A673 (cell line): ENCODE data around the gene HNRNPC. TPM values are rescaled to one million over a fixed set of nuclear protein-coding genes. Genes with fewer than 3 reads are reported as not detected.

Experiments used
- BruUV-seq: library from RNA; stranded (reverse); fragments of 400-500 nt; replicated peaks from 2 replicates; lab custom pipeline; 2021; lab: Mats Ljungman, UMichigan
- CTCF ChIA-PET: fragments of 300-600 bp; sonication (Branson Sonifier 250); formaldehyde crosslinking; loops from one replicate; lab custom pipeline; 2022; ENCODE audit warnings: antibody characterized with exemption; lab: Charles Lee
- POLR2A ChIA-PET: fragments of 300-600 bp; sonication (Branson Sonifier 250); formaldehyde crosslinking; loops from one replicate; lab custom pipeline; 2022; ENCODE audit warnings: antibody characterized with exemption; ENCODE audit not compliant: low non-redundant PET; lab: Charles Lee
- DNase-seq: peaks from one replicate; pipeline ENCODE4 v3.0.0-alpha.2; 2015; ENCODE audit warnings: low spot score
- H3K27ac ChIP-seq: fragments of 200-600 bp; sonication (generic); 2 replicates; pipeline ENCODE4 v1.5.1; 2016; ENCODE audit warnings: mixed run types, low read depth, mild to moderate bottlenecking, mixed read lengths, antibody characterized with exemption, low read length; ENCODE audit not compliant: poor library complexity, severe bottlenecking
- H3K27me3 ChIP-seq: fragments of 200-600 bp; sonication (generic); replicated peaks from 2 replicates; pipeline ENCODE4 v1.6.1; 2017; ENCODE audit warnings: mixed run types, low read depth, mild to moderate bottlenecking, mixed read lengths, antibody characterized with exemption, low read length; ENCODE audit not compliant: insufficient read depth, poor library complexity
- H3K36me3 ChIP-seq: fragments of 200-600 bp; sonication (generic); 2 replicates; pipeline ENCODE4 v1.6.1; 2016; ENCODE audit warnings: mixed run types, mild to moderate bottlenecking, mixed read lengths, antibody characterized with exemption, low read length; ENCODE audit not compliant: insufficient read depth, poor library complexity, severe bottlenecking
- H3K4me1 ChIP-seq: fragments of 200-600 bp; sonication (generic); 2 replicates; pipeline ENCODE4 v1.6.1; 2017; ENCODE audit warnings: mixed run types, mild to moderate bottlenecking, mixed read lengths, antibody characterized with exemption, low read length; ENCODE audit not compliant: insufficient read depth, poor library complexity, severe bottlenecking
- H3K4me3 ChIP-seq: fragments of 200-600 bp; sonication (generic); 2 replicates; pipeline ENCODE4 v1.5.1; 2016; ENCODE audit warnings: low read depth, mixed run types, mild to moderate bottlenecking, mixed read lengths, low read length; ENCODE audit not compliant: poor library complexity, severe bottlenecking
- H3K9me3 ChIP-seq: fragments of 200-600 bp; sonication (generic); 2 replicates; pipeline ENCODE4 v1.6.1; 2016; ENCODE audit warnings: mixed run types, low read depth, mild to moderate bottlenecking, mixed read lengths, antibody characterized with exemption, low read length; ENCODE audit not compliant: poor library complexity, severe bottlenecking
- EZH2 ChIP-seq: fragments of 200-600 bp; sonication (generic); IDR thresholded peaks from 2 replicates; pipeline ENCODE4 v1.6.1; 2017; ENCODE audit warnings: borderline replicate concordance, low read depth, mild to moderate bottlenecking, mixed read lengths, antibody characterized with exemption, low read length; ENCODE audit not compliant: poor library complexity, severe bottlenecking
- intact Hi-C: fragments of 100-400 bp; cut with micrococcal nuclease; formaldehyde crosslinking; loops from one replicate; pipeline ENCODE4 v1.10.0; 2022; ENCODE audit not compliant: unreplicated experiment
- total RNA-seq: library from RNA; stranded (reverse); gene quantifications from 2 replicates; pipeline ENCODE4 v1.2.3, GENCODE V29; 2021
- TF ChIP-seq, protein P1 (sequence below): fragments of 300-800, 200-600 bp; sonication (generic); conservative IDR thresholded peaks from 2 replicates; pipeline ENCODE4 v1.5.1; 2017; ENCODE audit warnings: low read depth, mild to moderate bottlenecking, antibody characterized with exemption, low read length, moderate library complexity, mixed read lengths

HNRNPC gene
- total RNA-seq, 1 experiment from 2014 or later: 949 TPM

DNA sequence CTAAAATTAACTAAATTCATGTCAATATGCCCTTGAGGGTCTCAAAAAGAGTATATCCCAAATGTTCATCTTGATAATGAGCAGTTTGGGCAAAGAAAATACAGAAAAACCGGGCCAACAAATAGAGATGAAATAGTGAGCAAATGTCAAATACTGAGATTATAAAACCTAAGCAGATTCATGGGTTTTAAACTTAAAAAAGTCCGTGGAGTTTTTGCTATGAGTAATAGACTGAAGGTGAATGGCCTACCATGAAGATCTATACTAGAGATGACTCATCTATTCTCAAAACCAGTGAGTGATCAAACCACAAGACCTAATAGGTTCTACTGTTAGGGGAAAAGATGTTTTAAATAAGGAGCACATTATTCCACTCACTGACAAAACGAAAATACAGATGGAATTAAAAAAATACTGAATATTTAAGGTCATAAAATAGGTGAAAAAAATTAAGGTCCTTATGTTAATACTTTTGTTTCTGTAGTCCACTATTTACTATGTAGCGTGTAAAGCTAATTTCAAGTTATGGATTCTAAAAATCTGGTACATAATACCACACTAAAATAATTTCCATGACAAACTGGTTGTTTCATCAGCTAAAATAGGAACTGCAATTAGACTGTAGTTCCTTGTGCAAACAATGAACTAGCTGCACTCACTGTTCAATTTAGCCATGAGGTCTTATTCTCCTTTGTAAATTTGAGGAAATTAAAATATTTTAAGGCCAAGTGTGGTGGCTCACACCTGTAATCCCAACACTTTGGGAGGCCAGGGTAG lies 5.0 kb downstream of the HNRNPC start:
- ChIA-PET POLR2A (interaction anchor here (0.7 to 0.8 kb wide), 2 partner anchors 14 to 378 kb away, joined by 3 read pairs; no protein-coding TSS in a partner anchor), CTCF (no interaction called here)
- peak; percentile 45 for DNase-seq
- no peaks in the 10 kb centered on the region for H3K27me3 ChIP-seq
- peak overlapping the region; percentile 3 for H3K4me3 ChIP-seq
- H3K9me3 ChIP-seq: no peaks in the 10 kb centered on the region
- TF ChIP-seq, protein P1, sequence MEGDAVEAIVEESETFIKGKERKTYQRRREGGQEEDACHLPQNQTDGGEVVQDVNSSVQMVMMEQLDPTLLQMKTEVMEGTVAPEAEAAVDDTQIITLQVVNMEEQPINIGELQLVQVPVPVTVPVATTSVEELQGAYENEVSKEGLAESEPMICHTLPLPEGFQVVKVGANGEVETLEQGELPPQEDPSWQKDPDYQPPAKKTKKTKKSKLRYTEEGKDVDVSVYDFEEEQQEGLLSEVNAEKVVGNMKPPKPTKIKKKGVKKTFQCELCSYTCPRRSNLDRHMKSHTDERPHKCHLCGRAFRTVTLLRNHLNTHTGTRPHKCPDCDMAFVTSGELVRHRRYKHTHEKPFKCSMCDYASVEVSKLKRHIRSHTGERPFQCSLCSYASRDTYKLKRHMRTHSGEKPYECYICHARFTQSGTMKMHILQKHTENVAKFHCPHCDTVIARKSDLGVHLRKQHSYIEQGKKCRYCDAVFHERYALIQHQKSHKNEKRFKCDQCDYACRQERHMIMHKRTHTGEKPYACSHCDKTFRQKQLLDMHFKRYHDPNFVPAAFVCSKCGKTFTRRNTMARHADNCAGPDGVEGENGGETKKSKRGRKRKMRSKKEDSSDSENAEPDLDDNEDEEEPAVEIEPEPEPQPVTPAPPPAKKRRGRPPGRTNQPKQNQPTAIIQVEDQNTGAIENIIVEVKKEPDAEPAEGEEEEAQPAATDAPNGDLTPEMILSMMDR: no peak
- no peak for TF ChIP-seq EZH2
- peaks cover 48% of the 10 kb centered on the region for H3K4me1 ChIP-seq
- peak overlapping the region; percentile 39 for H3K27ac ChIP-seq
- no TSS peak for BruUV-seq
- peaks cover 94% of the 10 kb centered on the region for H3K36me3 ChIP-seq
- intact Hi-C loops: loop anchor here (10.0 kb wide), 1 partner anchor 271 kb away; no protein-coding TSS in a partner anchor

DNA sequence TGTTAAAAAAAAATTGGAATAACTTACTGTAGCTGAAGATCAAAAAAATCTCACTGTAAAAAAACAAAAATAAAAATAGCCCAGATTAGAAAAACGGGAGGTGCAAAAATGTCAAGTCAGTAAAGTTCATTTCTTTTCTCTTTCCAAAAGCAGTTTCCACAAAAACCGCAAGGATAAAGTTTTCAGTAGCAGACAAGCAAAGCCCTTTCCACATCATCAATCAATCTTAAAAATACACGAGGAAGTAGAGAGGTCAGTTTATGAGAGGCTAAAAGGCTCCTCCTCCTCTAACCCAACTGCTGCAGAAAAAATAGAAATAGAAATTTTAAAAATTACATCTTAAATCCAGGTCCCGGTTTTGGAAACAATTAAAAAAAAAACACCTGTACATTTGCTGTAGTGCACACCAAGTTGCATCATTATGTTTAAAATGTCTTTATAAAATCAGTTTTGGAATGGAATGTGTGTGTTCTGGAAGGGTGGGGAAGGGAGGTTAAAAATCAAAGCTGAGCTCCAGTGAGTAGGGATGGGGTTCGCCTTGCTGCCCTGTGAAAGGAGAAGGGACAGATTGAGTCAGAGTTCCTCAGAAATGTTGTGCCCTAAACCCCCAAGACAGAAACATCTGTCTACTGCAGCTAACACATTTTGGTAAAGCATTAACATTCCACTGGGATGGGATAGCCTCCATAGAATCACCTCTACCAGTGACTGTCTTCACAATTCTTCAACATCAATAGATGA lies 5.8 kb downstream of the HNRNPC start:
- TF ChIP-seq, protein P1: no peak
- TF ChIP-seq EZH2: no peak
- no TSS peak for BruUV-seq
- Histone ChIP-seq H3K4me1 (peaks cover 56% of the 10 kb centered on the region), H3K36me3 (peaks cover 98% of the 10 kb centered on the region), H3K27me3 (no peaks in the 10 kb centered on the region), H3K9me3 (no peaks in the 10 kb centered on the region), H3K27ac (peak overlapping the region; percentile 39), H3K4me3 (peak overlapping the region; percentile 2)
- ChIA-PET POLR2A (no interaction called here), CTCF (no interaction called here)
- DNase-seq: no peak
- intact Hi-C loops: loop anchor here (10.0 kb wide), 1 partner anchor 271 kb away; no protein-coding TSS in a partner anchor

DNA sequence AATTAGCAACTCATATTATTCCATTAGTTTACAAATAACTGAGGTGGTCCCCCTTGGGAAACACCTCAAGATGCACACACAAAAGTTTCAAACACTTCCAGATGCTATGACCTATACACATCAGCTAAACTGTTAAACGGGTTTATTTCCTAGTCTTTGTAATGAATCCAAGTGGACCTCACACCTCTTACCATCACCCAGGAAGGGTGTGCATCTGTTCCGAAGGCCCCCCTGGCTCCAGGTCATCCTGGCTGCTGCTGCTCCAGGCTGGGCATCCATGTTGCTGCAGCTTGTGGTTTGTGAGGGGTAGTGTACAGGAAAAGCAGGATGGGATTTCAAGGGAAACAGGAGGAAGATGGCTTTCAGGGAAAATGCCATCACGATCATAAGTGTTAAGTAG lies 6.8 kb downstream of the HNRNPC start:
- TF ChIP-seq EZH2: no peak
- TF ChIP-seq, protein P1: no peak
- no peaks in the 10 kb centered on the region for H3K27me3 ChIP-seq
- peak overlapping the region; percentile 54 for H3K27ac ChIP-seq
- peaks cover 97% of the 10 kb centered on the region for H3K36me3 ChIP-seq
- ChIA-PET POLR2A (no interaction called here), CTCF (no interaction called here)
- no TSS peak for BruUV-seq
- no peaks in the 10 kb centered on the region for H3K9me3 ChIP-seq
- no peak overlapping the region for H3K4me3 ChIP-seq
- intact Hi-C loops: loop anchor here (10.0 kb wide), 1 partner anchor 272 kb away; no protein-coding TSS in a partner anchor
- peaks cover 66% of the 10 kb centered on the region for H3K4me1 ChIP-seq
- no peak for DNase-seq
